Body of pancreas (tissue), 4 donors: Measurements from ENCODE around the gene ENAH.

Source experiments
- POLR2A ChIP-seq, 3 donors: fragments of 450-650 bp; IDR thresholded peaks; one replicate each; pipeline ENCODE4 v1.6.1; 2016; ENCODE audit warnings: antibody characterized with exemption in 3 of 3, mild to moderate bottlenecking in 2 of 3
- TF ChIP-seq, protein P1 (sequence below), 7 experiments: fragments of 450-650 bp in 4 of 7; fragments of 200-600 bp in 3 of 7; sonication (generic) in 3 of 7; IDR thresholded peaks; one replicate each; pipeline ENCODE4 v1.5.1; 2016 to 2019; ENCODE audit warnings: antibody characterized with exemption in 7 of 7

DNA sequence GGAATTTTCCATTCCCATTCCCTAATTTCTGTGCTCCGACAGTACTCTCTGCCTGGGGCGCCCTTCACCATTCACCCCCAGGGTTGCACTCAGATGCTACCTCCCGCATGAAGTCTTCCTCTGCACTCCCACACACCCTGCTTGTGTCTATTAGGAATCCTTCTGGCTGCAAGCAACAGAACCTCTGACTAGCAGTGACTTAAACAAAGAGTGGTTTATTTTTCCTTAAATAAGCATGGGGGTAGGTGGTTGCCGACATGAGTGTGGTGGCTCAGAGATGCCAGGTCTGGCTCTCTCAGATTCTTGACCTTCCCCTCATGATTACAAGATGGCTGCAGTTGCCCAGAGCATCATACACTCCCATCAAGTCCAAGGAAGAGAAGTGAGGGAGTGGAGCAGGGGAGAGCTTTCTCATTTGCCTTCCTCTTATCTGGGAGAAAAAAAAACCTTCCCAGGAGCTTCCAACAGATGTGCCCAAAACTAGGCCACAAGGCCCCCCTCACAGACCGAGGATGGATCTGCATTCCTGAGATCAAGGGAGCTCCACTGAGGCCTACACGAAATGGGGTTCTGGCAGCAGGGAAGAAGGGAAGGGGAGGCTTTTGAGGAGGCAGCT lies 175.5 kb downstream of the ENAH start:
- TF ChIP-seq, protein P1, sequence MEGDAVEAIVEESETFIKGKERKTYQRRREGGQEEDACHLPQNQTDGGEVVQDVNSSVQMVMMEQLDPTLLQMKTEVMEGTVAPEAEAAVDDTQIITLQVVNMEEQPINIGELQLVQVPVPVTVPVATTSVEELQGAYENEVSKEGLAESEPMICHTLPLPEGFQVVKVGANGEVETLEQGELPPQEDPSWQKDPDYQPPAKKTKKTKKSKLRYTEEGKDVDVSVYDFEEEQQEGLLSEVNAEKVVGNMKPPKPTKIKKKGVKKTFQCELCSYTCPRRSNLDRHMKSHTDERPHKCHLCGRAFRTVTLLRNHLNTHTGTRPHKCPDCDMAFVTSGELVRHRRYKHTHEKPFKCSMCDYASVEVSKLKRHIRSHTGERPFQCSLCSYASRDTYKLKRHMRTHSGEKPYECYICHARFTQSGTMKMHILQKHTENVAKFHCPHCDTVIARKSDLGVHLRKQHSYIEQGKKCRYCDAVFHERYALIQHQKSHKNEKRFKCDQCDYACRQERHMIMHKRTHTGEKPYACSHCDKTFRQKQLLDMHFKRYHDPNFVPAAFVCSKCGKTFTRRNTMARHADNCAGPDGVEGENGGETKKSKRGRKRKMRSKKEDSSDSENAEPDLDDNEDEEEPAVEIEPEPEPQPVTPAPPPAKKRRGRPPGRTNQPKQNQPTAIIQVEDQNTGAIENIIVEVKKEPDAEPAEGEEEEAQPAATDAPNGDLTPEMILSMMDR (IDR thresholded peaks at IDR 0.05): no peak
- no peak for TF ChIP-seq POLR2A (IDR thresholded peaks at IDR 0.05)
